SU-DHL-6 (cell line): ENCODE data around the gene CCDC9B.

Source experiments
- EZH2phosphoT487 ChIP-seq: fragments of 200-600 bp; sonication (generic), shearing (Covaris generic); conservative IDR thresholded peaks from 2 replicates; pipeline ENCODE4 v1.6.1; 2018; ENCODE audit warnings: mild to moderate bottlenecking, antibody characterized with exemption, low read length, moderate library complexity, mixed read lengths
- TF ChIP-seq, protein P1 (sequence below): fragments of 200-600 bp; sonication (generic); IDR thresholded peaks from one replicate; pipeline ENCODE4 v1.5.1; 2017; ENCODE audit warnings: antibody characterized with exemption, mild to moderate bottlenecking, low read length, moderate library complexity; ENCODE audit not compliant: insufficient read depth, poor library complexity, severe bottlenecking

DNA sequence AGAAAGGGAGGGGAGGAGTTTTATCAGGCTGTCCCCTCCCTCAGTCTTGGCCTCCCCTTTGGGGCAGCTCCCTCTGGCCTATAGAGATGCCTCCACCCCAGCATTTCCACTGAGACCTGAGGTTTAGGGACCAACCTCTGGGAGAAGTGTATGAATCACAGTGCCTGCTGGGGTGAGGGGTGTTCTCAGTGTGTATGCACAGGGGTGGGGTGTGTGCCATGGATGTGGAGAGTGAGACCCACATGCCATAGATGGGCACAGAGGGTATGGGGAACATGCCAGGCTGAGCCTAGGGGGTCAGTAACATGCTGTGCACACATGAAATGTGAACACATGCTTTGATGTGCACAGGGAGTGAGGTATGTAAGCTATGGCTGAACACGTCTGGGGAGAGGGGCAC lies 45.4 kb downstream of the CCDC9B start:
- TF ChIP-seq, protein P1, sequence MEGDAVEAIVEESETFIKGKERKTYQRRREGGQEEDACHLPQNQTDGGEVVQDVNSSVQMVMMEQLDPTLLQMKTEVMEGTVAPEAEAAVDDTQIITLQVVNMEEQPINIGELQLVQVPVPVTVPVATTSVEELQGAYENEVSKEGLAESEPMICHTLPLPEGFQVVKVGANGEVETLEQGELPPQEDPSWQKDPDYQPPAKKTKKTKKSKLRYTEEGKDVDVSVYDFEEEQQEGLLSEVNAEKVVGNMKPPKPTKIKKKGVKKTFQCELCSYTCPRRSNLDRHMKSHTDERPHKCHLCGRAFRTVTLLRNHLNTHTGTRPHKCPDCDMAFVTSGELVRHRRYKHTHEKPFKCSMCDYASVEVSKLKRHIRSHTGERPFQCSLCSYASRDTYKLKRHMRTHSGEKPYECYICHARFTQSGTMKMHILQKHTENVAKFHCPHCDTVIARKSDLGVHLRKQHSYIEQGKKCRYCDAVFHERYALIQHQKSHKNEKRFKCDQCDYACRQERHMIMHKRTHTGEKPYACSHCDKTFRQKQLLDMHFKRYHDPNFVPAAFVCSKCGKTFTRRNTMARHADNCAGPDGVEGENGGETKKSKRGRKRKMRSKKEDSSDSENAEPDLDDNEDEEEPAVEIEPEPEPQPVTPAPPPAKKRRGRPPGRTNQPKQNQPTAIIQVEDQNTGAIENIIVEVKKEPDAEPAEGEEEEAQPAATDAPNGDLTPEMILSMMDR = no peak
- no peak for TF ChIP-seq EZH2phosphoT487
